GM12878 (cell line): ENCODE results near the gene FYB1. TPM values are rescaled to one million over a fixed set of nuclear protein-coding genes. Genes with fewer than 3 reads are reported as not detected.

ENCODE experiments used
- BRCA1 ChIP-seq: IDR thresholded peaks from 2 replicates; pipeline ENCODE4 v1.6.1; 2011; ENCODE audit warnings: low read depth, low read length, improper control_type of control experiment
- CUX1 ChIP-seq: IDR thresholded peaks from 2 replicates; pipeline ENCODE4 v1.6.1; 2012; ENCODE audit warnings: improper control_type of control experiment, low read depth, low read length; ENCODE audit not compliant: insufficient replicate concordance
- ESRRA ChIP-seq: IDR thresholded peaks from 2 replicates; pipeline ENCODE4 v1.6.1; 2012; ENCODE audit warnings: mild to moderate bottlenecking, low read length, improper control_type of control experiment
- FOXM1 ChIP-seq: IDR thresholded peaks from 2 replicates; pipeline ENCODE4 v1.6.1; 2012; ENCODE audit warnings: low read depth, mild to moderate bottlenecking, inconsistent platforms, low read length, moderate library complexity
- NR2F1 ChIP-seq: fragments of 450-650 bp; conservative IDR thresholded peaks from 2 replicates; pipeline ENCODE4 v1.6.1; 2017; ENCODE audit warnings: mild to moderate bottlenecking
- RCOR1 ChIP-seq: conservative IDR thresholded peaks from 2 replicates; pipeline ENCODE4 v1.6.1; 2012; ENCODE audit warnings: low read depth, low read length, improper control_type of control experiment
- REST ChIP-seq: IDR thresholded peaks from 2 replicates; pipeline ENCODE4 v1.6.1; 2012; ENCODE audit warnings: mild to moderate bottlenecking, low read depth, low read length
- SRF ChIP-seq, 2 experiments: IDR thresholded peaks; 2 replicates each; pipeline ENCODE4 v1.6.1; 2011; ENCODE audit warnings: low read depth in 2 of 2, low read length in 2 of 2, mild to moderate bottlenecking in 1 of 2, moderate library complexity in 1 of 2
- SUZ12 ChIP-seq: fragments of 200-600 bp; sonication (generic); IDR thresholded peaks from one replicate; pipeline ENCODE4 v1.6.1; 2018; ENCODE audit warnings: antibody characterized with exemption, mild to moderate bottlenecking; ENCODE audit not compliant: unreplicated experiment
- polyA plus RNA-seq, 11 experiments: library from polyadenylated mRNA; depleted of rRNA in 4 of 11; unstranded in 6 of 11; stranded (reverse) in 5 of 11; fragments of >200 nt; fragmentation: Nextera tagmentation in 4 of 11; fragmentation: Illumina TruSeq in 1 of 11; extraction: Ambion mirVana in 4 of 11; extraction: Trizol in 1 of 11; gene quantifications; 1 replicate in 1 of 11; 2 replicates in 10 of 11; pipeline versions ENCODE4 v1.2.1 to v1.2.3, GENCODE V29; 2011 to 2016; ENCODE audit warnings: inconsistent platforms in 2 of 11, missing spikeins in 2 of 11, low read depth in 1 of 11
- total RNA-seq, 4 experiments: library from RNA; depleted of rRNA in 3 of 4; stranded (reverse); fragments of >200 nt in 3 of 4; fragmentation: Illumina TruSeq in 1 of 4; extraction: Trizol in 1 of 4; gene quantifications; 2 replicates each; pipeline versions ENCODE4 v1.2.1 to v1.2.3, GENCODE V29; 2013 to 2021

FYB1 gene
- total and polyA plus RNA-seq, 10 of the 15 experiments (the other 5 are each of a cell fraction or from before 2014, with no cell fraction given) = 0.06 to 4.3 (median 0.25) TPM; not detected in 2

- TF ChIP-seq RCOR1 (no peak), FOXM1 (no peak), BRCA1 (no peak), SRF (IDR thresholded peaks at IDR 0.05; ENCODE audit: low read depth in 2 of 2, low read length in 2 of 2) (no peak), ESRRA (no peak), CUX1 (no peak), REST (no peak), SUZ12 (no peak), NR2F1 (no peak)
Measured at GRCh38 chr5:39137391-39137790, 82.0 kb downstream of the FYB1 start (continued).
